ENCODE results near the gene MAP2K2. TPM values are rescaled to one million over a fixed set of nuclear protein-coding genes. Genes with fewer than 3 reads are reported as not detected.

The MAP2K2 gene
- total RNA-seq, 1 experiment from 2014 or later, result 177 TPM

GRCh38 chr19:4043966-4044715 lies 79.8 kb downstream of the MAP2K2 start:
- no peak overlapping the region for H3K4me3 Mint-ChIP-seq
- H3K27me3 Mint-ChIP-seq (ENCODE audit: low read depth), result no peaks in the 10 kb centered on the region; the same call in 1 of the 2 replicates
- ChIA-PET CTCF (interaction anchor here (0.6 to 1.5 kb wide), 5 partner anchors 56 to 480 kb away, joined by 3 to 12 read pairs (median 5); no protein-coding TSS in a partner anchor), POLR2A (interaction anchor here (0.7 kb wide), 1 partner anchor 278 kb away, joined by 3 read pairs; no protein-coding TSS in a partner anchor)
- H3K9me3 Mint-ChIP-seq, result no peaks in the 10 kb centered on the region
- DNase-seq (ENCODE audit: low spot score) (no peak), ATAC-seq (no peak)
- TF ChIP-seq CBFB (CRISPR knock-in tag; IDR thresholded peaks at IDR 0.05; ENCODE audit: low read depth), result no peak
- TF ChIP-seq NR1H2 (CRISPR knock-in tag; IDR thresholded peaks at IDR 0.05), result no peak
- no peak for TF ChIP-seq STAT6 (CRISPR knock-in tag; conservative IDR thresholded peaks at IDR 0.05; ENCODE audit: low read depth)
- TF ChIP-seq TEAD4 (CRISPR knock-in tag; IDR thresholded peaks at IDR 0.05), result no peak
- no peak for TF ChIP-seq JUN (CRISPR knock-in tag; IDR thresholded peaks at IDR 0.05)
- H3K27ac Mint-ChIP-seq, result no peak overlapping the region
- H3K36me3 Mint-ChIP-seq, result peaks cover 3% of the 10 kb centered on the region; the same call in 1 of the 2 replicates
- H3K4me1 Mint-ChIP-seq, result peaks cover 9% of the 10 kb centered on the region; the same call in 1 of the 2 replicates

- ATAC-seq (no peak), DNase-seq (ENCODE audit: low spot score) (no peak)
- Mint-ChIP-seq H3K4me1 (peaks cover 9% of the 10 kb centered on the region; the same call in 1 of the 2 replicates), H3K9me3 (no peaks in the 10 kb centered on the region), H3K4me3 (no peak overlapping the region), H3K36me3 (peaks cover 3% of the 10 kb centered on the region; the same call in 1 of the 2 replicates), H3K27ac (no peak overlapping the region), H3K27me3 (ENCODE audit: low read depth) (no peaks in the 10 kb centered on the region; the same call in 1 of the 2 replicates)
- ChIA-PET CTCF (interaction anchor here (0.6 kb wide), 1 partner anchor 481 kb away, joined by 3 read pairs; no protein-coding TSS in a partner anchor), POLR2A (no interaction called here)
- TF ChIP-seq IRF1 (CRISPR knock-in tag; IDR thresholded peaks at IDR 0.05), result no peak
- no peak for TF ChIP-seq E2F4 (CRISPR knock-in tag; IDR thresholded peaks at IDR 0.05; ENCODE audit: borderline replicate concordance, low read depth)
- no peak for TF ChIP-seq NFYB (CRISPR knock-in tag; conservative IDR thresholded peaks at IDR 0.05; ENCODE audit: low read depth)
- TF ChIP-seq ZNF281 (CRISPR knock-in tag; IDR thresholded peaks at IDR 0.05), result no peak
- no peak for TF ChIP-seq ATF1 (CRISPR knock-in tag; IDR thresholded peaks at IDR 0.05)
- TF ChIP-seq CTCF (IDR thresholded peaks at IDR 0.05), result no peak
- no peak for TF ChIP-seq ETV6 (CRISPR knock-in tag; IDR thresholded peaks at IDR 0.05)
- TF ChIP-seq MLX (CRISPR knock-in tag; IDR thresholded peaks at IDR 0.05), result no peak
- TF ChIP-seq PRRX2 (CRISPR knock-in tag; IDR thresholded peaks at IDR 0.05), result no peak
- no peak for TF ChIP-seq ZBTB43 (CRISPR knock-in tag; IDR thresholded peaks at IDR 0.05)
- no peak for TF ChIP-seq IRF2 (CRISPR knock-in tag; IDR thresholded peaks at IDR 0.05; ENCODE audit: borderline replicate concordance, low read depth)
- no peak for TF ChIP-seq NFE2L1 (CRISPR knock-in tag; IDR thresholded peaks at IDR 0.05)
- TF ChIP-seq ESRRA (CRISPR knock-in tag; IDR thresholded peaks at IDR 0.05; ENCODE audit: borderline replicate concordance), result no peak
- TF ChIP-seq CDX4 (CRISPR knock-in tag; IDR thresholded peaks at IDR 0.05; ENCODE audit: borderline replicate concordance), result no peak
- no peak for TF ChIP-seq ZSCAN18 (CRISPR knock-in tag; IDR thresholded peaks at IDR 0.05)
These were observed 80.5 kb downstream of the MAP2K2 start for GRCh38 chr19:4043401-4043800.
